ENCODE results near the gene ZNF547. TPM values are rescaled to one million over a fixed set of nuclear protein-coding genes. Genes with fewer than 3 reads are reported as not detected.
A peak's percentile ranks its signal among the peaks of the same experiment; 100 is the strongest.

The ZNF547 gene
- total and polyA plus RNA-seq, 2 of the 8 experiments (the other 6 are each of a cell fraction or from before 2014, with no cell fraction given), result 1.1 to 2.1 TPM

- Histone ChIP-seq H4K20me1 (replicated peaks in 1 of 2; ENCODE audit: control insufficient read depth in 1 of 2, insufficient read depth in 2 of 2, low read length in 2 of 2) (peaks cover 0 to 3% of the 10 kb centered on the region in 2 experiments), H3K56ac (replicated peaks; ENCODE audit: insufficient read length, low read depth, low read length) (no peak within 1 kb of the TSS), H3K9me3 (ENCODE audit: insufficient read depth in 2 of 2, low read depth in 1 of 2, low read length in 1 of 2) (no peaks in the 10 kb centered on the region), H4K8ac (ENCODE audit: extremely low read depth, insufficient read depth, low read length) (peak within 1 kb of the TSS; percentile 30; the same call in 1 of the 2 replicates), H3K27ac (ENCODE audit: low read depth, low read length) (peak within 1 kb of the TSS; percentile 41), H3K14ac (ENCODE audit: insufficient read length) (no peak within 1 kb of the TSS), H3K27me3 (replicated peaks in 1 of 4; ENCODE audit: control insufficient read depth in 3 of 4, extremely low read depth in 1 of 4, insufficient read depth in 3 of 4, low read length in 3 of 4) (no peaks in the 10 kb centered on the region), H3K23ac (ENCODE audit: insufficient read length) (no peak within 1 kb of the TSS), H2BK15ac (ENCODE audit: low read length) (no peak within 1 kb of the TSS), H3K9ac (replicated peaks in 1 of 4; ENCODE audit: extremely low read depth in 1 of 4, low read depth in 3 of 4, low read length in 3 of 4) (peak within 1 kb of the TSS; percentile 84 to 95 (median 88)), H3K4me3 (ENCODE audit: extremely low read depth in 1 of 4, insufficient read depth in 2 of 4, low read depth in 3 of 4, low read length in 4 of 4) (peak within 1 kb of the TSS; percentile 88 to 100 (median 99)), H3K4me1 (replicated peaks in 1 of 4; ENCODE audit: control insufficient read depth in 3 of 4, insufficient read depth in 4 of 4, low read length in 3 of 4) (peaks cover 0 to 4% (median 4%) of the 10 kb centered on the region in 4 experiments; a peak in 5 of 7 replicates), H4K91ac (replicated peaks; ENCODE audit: insufficient read length, low read length) (no peak within 1 kb of the TSS), H3K4ac (replicated peaks; ENCODE audit: insufficient read length, low read depth, low read length) (no peak within 1 kb of the TSS), H4K5ac (ENCODE audit: insufficient read length, low read depth, low read length) (peak within 1 kb of the TSS; percentile 66), H3K36me3 (ENCODE audit: control insufficient read depth in 2 of 4, insufficient read depth in 4 of 4, low read length in 3 of 4) (peaks cover 2 to 19% (median 14%) of the 10 kb centered on the region in 4 experiments; a peak in 6 of 8 replicates), H3K18ac (ENCODE audit: extremely low read depth, low read length) (peak within 1 kb of the TSS; percentile 99), H2BK120ac (replicated peaks; ENCODE audit: low read depth, low read length) (no peak within 1 kb of the TSS), H2AK5ac (ENCODE audit: low read depth, low read length) (no peak within 1 kb of the TSS), H2BK12ac (ENCODE audit: low read depth, low read length) (no peak within 1 kb of the TSS), H3K4me2 (ENCODE audit: insufficient read depth in 1 of 2, low read depth in 2 of 2, low read length in 2 of 2) (peak within 1 kb of the TSS; percentile 93 to 94), H3K79me2 (ENCODE audit: control insufficient read depth in 1 of 2, insufficient read depth in 2 of 2, low read length in 2 of 2) (peaks cover 6 to 29% of the 10 kb centered on the region in 2 experiments; a peak in 3 of 4 replicates), H3K23me2 (ENCODE audit: low read depth, low read length) (peaks cover 12% of the 10 kb centered on the region; the same call in 1 of the 2 replicates), H2BK20ac (ENCODE audit: low read length) (no peak within 1 kb of the TSS), H3K79me1 (ENCODE audit: low read depth, low read length) (peaks cover 10% of the 10 kb centered on the region), H2AFZ (ENCODE audit: low read length) (peak within 1 kb of the TSS; percentile 99), H2BK5ac (ENCODE audit: low read depth, low read length) (peak within 1 kb of the TSS; percentile 69; the same call in 1 of the 2 replicates)
- CTCF ChIA-PET (ENCODE audit: partially characterized antibody), result interaction anchor here (1.0 kb wide), 1 partner anchor 12 kb away, joined by 3 read pairs; no protein-coding TSS in a partner anchor
- 2% methylated on average over 55 of the region's 57 CpGs; no CpG with 5 or more reads in 1 of the 2 experiments for WGBS, 2 experiments (ENCODE audit: extremely low coverage in 1 of 2, insufficient coverage in 1 of 2, insufficient read length in 1 of 2, insufficient replicate concordance in 2 of 2, low coverage in 1 of 2, low lambda C conversion rate in 2 of 2, missing lambda C conversion rate in 1 of 2)
- FAIRE-seq (peak; percentile 96), DNase-seq (ENCODE audit: low read depth in 1 of 2, low spot score in 2 of 2) (peak; percentile 80 to 86)
- POLR2A ChIA-PET (ENCODE audit: partially characterized antibody), result interaction anchor here (0.6 to 1.9 kb wide), 8 partner anchors 9 to 287 kb away, joined by 3 to 10 read pairs (median 4); partner anchors contain the start of genes TRAPPC2B, ZNF547 and ZNF548
- TF ChIP-seq CEBPB (IDR thresholded peaks at IDR 0.05; ENCODE audit: low read depth, low read length) (no peak), CREB1 (IDR thresholded peaks at IDR 0.05) (peak; percentile 97), NRF1 (IDR thresholded peaks at IDR 0.05; ENCODE audit: low read depth, low read length) (no peak), JUN (IDR thresholded peaks at IDR 0.05; ENCODE audit: low read depth, low read length) (no peak), KDM4A (IDR thresholded peaks at IDR 0.05; ENCODE audit: low read depth, low read length, severe bottlenecking) (peak; percentile 70), ASH2L (IDR thresholded peaks at IDR 0.05; ENCODE audit: low read length) (no peak), GABPA (IDR thresholded peaks at IDR 0.05; ENCODE audit: borderline replicate concordance, insufficient read depth, low read length) (no peak), SP4 (IDR thresholded peaks at IDR 0.05; ENCODE audit: low read length) (no peak), HDAC6 (IDR thresholded peaks at IDR 0.05; ENCODE audit: low read depth, low read length) (no peak), E2F6 (IDR thresholded peaks at IDR 0.05) (0 out of 2 replicates have a peak, but pooled peaks have one; percentile 49), TBP (IDR thresholded peaks at IDR 0.05; ENCODE audit: low read depth, low read length) (peak; percentile 63)
Observed at GRCh38 chr19:57350877-57351805, 12.2 kb upstream of the ZNF547 start, which contains the start of gene ZNF304. ZNF304 (plus strand) TSS chr19:57351271; CDS start chr19:57351665, 394 bp downstream.

Measured in H1 (cell line).